Measurements from ENCODE around the gene UAP1L1.

UAP1L1 gene

DNA sequence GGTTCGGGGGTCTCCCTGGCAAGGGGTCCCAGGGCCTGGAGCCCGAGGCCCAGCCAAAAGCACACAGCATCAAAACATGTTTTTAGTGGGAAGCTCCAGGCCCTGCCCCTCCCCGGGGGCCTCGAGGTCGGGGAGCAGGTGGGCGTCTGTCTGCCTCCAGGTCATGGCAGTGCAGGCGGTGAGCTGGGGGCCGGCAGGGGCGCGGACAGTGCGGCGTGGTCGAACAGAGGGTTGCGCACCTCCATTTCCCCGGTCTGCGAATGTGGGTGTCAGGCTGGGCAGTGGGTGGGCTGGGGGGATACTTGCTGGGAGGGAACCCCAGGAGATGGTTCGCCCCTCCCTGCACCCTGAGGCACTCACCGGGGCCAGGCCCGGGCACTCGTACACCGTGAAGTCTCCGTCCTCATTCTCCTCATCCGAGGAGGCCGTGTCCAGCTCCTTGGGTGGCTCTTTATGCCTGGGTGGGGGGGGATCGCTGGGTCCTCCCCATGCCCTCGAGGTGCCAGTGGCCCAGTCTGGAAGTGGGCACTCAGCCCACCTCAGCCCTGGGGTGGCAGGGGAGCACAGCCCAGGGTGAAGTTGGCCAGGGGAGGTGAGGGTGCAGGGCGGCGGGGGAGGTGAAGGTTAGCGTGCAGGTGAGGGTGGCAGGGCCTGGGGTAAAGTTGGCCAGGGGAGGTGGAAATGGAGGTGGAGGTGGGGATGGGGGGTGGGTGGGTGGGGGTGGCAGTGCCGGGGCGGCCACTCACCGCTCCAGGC is 37.5 kb upstream of the UAP1L1 start:
- DNase-seq = no peak
- TF ChIP-seq, protein P1, sequence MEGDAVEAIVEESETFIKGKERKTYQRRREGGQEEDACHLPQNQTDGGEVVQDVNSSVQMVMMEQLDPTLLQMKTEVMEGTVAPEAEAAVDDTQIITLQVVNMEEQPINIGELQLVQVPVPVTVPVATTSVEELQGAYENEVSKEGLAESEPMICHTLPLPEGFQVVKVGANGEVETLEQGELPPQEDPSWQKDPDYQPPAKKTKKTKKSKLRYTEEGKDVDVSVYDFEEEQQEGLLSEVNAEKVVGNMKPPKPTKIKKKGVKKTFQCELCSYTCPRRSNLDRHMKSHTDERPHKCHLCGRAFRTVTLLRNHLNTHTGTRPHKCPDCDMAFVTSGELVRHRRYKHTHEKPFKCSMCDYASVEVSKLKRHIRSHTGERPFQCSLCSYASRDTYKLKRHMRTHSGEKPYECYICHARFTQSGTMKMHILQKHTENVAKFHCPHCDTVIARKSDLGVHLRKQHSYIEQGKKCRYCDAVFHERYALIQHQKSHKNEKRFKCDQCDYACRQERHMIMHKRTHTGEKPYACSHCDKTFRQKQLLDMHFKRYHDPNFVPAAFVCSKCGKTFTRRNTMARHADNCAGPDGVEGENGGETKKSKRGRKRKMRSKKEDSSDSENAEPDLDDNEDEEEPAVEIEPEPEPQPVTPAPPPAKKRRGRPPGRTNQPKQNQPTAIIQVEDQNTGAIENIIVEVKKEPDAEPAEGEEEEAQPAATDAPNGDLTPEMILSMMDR (IDR thresholded peaks at IDR 0.05; ENCODE audit: low read depth, low read length) = no peak
- Histone ChIP-seq H3K4me1 (peaks cover 17% of the 10 kb centered on the region), H3K36me3 (peaks cover 25% of the 10 kb centered on the region), H3K9me3 (no peaks in the 10 kb centered on the region), H3K4me3 (ENCODE audit: low read depth, low read length) (no peak overlapping the region), H3K27me3 (no peaks in the 10 kb centered on the region)

DNA sequence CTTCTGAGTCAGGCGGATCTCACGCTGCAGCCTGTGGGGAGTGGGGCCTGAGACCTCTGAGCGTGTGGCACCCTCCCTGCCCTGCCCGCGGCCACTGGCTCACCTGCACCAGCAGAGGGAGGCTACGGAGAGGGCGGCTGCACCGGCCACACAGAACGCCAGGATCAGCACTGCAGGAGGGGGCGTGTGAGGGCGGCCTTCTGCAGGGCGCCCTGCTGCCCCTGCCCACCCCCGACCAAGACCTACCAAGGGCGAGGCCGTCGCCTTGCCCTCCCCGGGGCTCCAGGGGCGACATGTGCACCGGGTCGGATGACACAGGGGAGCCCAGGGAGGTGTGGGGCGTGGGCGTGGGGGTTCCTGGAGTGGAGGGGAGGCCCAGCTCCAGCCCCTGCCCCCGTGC is 36.7 kb upstream of the UAP1L1 start:
- no peak for DNase-seq
- Histone ChIP-seq H3K4me3 (ENCODE audit: low read depth, low read length) (no peak overlapping the region), H3K9me3 (no peaks in the 10 kb centered on the region), H3K4me1 (peaks cover 14% of the 10 kb centered on the region), H3K27me3 (no peaks in the 10 kb centered on the region), H3K36me3 (peaks cover 25% of the 10 kb centered on the region)
- TF ChIP-seq, protein P1 (IDR thresholded peaks at IDR 0.05; ENCODE audit: low read depth, low read length) = no peak

DNA sequence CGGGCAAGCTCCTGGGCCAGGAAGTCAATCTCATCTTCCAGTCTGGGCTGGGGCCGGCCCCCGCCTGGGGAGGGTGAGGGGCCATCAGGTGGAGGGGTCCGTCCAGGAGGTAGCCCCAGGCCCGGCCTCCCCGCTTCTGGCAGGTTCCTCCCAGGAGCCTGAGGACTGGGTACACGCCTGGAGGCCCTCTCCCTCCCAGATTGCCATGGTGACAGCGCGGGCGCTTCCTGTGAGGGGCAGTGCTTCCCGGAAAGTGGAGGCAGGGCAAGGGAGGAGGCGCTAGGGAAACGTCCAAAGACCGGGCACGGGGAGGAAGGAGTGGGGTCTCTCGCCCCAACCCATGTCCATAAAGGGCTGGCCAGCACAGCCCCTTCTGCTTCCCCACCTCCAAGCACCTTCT is 36.2 kb upstream of the UAP1L1 start:
- DNase-seq = peak; percentile 76
- peaks cover 25% of the 10 kb centered on the region for H3K36me3 ChIP-seq
- no peaks in the 10 kb centered on the region for H3K9me3 ChIP-seq
- H3K27me3 ChIP-seq = no peaks in the 10 kb centered on the region
- peaks cover 14% of the 10 kb centered on the region for H3K4me1 ChIP-seq
- TF ChIP-seq, protein P1 (IDR thresholded peaks at IDR 0.05; ENCODE audit: low read depth, low read length) = no peak
- H3K4me3 ChIP-seq (ENCODE audit: low read depth, low read length) = peak overlapping the region; percentile 20; the same call in 1 of the 2 replicates

DNA sequence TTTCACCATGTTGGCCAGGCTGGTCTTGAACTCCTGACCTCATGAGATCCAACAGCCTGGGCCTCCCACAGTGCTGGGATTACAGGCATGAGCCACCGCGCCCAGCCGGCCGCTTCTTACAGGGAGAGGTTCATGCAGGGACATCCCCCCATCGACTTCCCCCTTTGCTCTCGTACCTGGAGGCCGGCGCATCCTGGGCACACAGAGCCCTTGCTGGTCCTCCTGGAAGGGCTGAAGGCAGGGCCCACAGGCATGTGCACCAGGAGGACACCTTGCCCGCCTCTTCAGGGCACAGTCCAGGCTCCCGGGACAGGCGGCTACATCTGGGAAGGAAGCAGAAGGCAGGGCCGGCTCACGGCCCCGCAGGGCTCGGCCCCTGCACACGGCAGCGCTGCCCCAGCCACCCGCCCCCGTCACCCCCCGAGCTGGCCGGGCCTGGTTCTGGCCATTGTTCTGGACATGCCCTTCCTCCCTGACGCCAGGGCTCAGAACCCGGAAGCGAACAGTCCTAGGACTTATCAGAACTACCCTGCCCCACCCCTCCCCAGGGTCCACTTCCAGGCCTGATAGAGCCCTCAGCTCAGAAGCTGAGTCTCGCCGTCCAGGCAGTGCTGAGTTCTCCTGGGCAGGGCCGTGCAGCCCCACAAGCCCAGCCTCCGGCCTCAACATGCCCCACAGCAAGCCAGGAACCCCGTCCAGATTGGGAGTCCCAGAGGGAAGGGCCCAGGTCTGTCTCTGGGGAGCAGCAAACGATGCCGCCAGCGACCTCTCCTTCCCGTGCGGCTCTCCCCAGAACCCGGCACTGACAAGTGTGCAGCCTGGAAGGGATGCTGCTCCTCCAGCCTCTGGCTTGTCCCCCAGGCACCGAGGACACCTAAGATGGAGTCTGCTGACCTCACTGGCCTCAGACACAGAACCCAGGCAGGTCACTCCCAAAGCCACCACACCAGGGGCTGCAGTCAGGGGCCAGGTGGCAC is 34.3 kb upstream of the UAP1L1 start:
- peak overlapping the region; percentile 19 for H3K4me3 ChIP-seq (ENCODE audit: low read depth, low read length)
- no peaks in the 10 kb centered on the region for H3K9me3 ChIP-seq
- TF ChIP-seq, protein P1 (IDR thresholded peaks at IDR 0.05; ENCODE audit: low read depth, low read length) = no peak
- no peaks in the 10 kb centered on the region for H3K27me3 ChIP-seq
- peaks cover 22% of the 10 kb centered on the region for H3K36me3 ChIP-seq
- H3K4me1 ChIP-seq = peaks cover 14% of the 10 kb centered on the region
- DNase-seq = no peak

DNA sequence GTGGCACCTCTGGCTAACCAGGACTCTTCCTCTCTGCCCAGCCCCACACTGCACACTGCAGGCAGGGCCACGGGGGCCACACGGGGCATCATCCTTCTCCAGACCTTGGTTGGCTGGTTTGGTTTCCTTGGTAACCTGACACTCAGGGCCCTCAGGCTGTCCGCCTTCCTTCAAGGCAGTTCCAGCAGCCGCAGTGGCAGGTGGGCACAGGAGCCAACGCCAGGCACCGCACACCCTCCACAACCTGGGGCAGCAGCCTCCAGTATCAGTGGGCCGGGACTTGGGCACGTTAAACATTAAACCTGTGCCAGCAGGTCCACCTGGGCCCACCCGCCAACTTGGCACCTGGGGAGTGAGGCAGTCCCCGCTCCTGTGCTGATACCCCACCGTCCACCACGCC is 33.3 kb upstream of the UAP1L1 start:
- TF ChIP-seq, protein P1 (IDR thresholded peaks at IDR 0.05; ENCODE audit: low read depth, low read length) = no peak
- Histone ChIP-seq H3K4me1 (peaks cover 14% of the 10 kb centered on the region), H3K36me3 (peaks cover 17% of the 10 kb centered on the region), H3K9me3 (no peaks in the 10 kb centered on the region), H3K4me3 (ENCODE audit: low read depth, low read length) (peak overlapping the region; percentile 83), H3K27me3 (peaks cover 2% of the 10 kb centered on the region)
- no peak for DNase-seq

All from BE2C (cell line).